ENCODE measurements around the gene NAIF1.

DNA sequence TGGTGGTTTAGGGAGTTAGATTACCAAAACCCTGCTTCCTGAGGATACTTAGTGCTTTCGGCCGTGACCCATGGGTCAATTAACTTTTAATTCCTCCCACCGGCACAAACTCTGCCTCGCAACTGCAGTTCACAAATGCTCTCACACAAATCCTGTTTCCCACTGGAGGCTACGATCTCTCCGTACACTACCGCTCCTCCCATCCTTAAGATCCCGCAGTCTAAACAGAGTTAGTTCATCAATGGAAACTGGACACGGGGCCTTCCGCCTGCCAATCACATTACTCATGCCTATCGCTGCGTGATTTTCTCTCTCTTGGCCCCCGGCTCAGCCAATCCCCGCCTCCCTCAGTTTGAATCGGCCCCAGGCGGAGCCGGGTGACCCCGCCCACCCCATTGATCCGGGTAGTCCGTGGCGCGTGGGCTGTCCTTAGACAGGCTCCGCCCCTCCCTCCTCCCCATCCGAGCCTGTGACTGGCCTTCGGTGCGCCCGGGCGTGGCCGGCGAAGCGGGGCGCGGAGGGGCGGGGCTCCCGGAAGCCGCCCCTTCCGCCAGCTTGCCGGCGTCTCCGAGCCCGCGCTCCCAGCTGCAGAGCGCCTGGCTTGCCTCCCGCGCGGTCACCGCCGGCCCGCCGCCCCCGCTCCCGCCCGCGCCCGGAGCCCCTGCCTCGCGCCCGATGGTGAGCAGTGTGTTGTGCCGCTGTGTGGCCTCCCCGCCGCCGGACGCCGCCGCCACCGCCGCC is 695 bp upstream of the NAIF1 start, which contains the start of gene SLC25A25:
- no peak for TF ChIP-seq RBBP5 (conservative IDR thresholded peaks at IDR 0.05)
- TF ChIP-seq, protein P1, sequence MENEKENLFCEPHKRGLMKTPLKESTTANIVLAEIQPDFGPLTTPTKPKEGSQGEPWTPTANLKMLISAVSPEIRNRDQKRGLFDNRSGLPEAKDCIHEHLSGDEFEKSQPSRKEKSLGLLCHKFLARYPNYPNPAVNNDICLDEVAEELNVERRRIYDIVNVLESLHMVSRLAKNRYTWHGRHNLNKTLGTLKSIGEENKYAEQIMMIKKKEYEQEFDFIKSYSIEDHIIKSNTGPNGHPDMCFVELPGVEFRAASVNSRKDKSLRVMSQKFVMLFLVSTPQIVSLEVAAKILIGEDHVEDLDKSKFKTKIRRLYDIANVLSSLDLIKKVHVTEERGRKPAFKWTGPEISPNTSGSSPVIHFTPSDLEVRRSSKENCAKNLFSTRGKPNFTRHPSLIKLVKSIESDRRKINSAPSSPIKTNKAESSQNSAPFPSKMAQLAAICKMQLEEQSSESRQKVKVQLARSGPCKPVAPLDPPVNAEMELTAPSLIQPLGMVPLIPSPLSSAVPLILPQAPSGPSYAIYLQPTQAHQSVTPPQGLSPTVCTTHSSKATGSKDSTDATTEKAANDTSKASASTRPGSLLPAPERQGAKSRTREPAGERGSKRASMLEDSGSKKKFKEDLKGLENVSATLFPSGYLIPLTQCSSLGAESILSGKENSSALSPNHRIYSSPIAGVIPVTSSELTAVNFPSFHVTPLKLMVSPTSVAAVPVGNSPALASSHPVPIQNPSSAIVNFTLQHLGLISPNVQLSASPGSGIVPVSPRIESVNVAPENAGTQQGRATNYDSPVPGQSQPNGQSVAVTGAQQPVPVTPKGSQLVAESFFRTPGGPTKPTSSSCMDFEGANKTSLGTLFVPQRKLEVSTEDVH (IDR thresholded peaks at IDR 0.05; ENCODE audit: low read depth, partially characterized antibody): no peak
- TF ChIP-seq EP300 (IDR thresholded peaks at IDR 0.05; ENCODE audit: borderline replicate concordance in 1 of 2, control insufficient read depth in 1 of 2, low read depth in 2 of 2, low read length in 2 of 2): no peak
- TF ChIP-seq EZH2 (IDR thresholded peaks at IDR 0.05; ENCODE audit: borderline replicate concordance, control insufficient read depth, low read depth, low read length): no peak
- no peak for TF ChIP-seq SIX5 (IDR thresholded peaks at IDR 0.05; ENCODE audit: low read depth, low read length, severe bottlenecking)
- TF ChIP-seq FOXK2 (IDR thresholded peaks at IDR 0.05): no peak
- TF ChIP-seq SP1 (IDR thresholded peaks at IDR 0.05; ENCODE audit: low read depth, low read length): peak; percentile 85
- no peak; the same call in 1 of the 2 replicates for TF ChIP-seq CHD2 (IDR thresholded peaks at IDR 0.05; ENCODE audit: borderline replicate concordance, low read depth, low read length)
- no peak for TF ChIP-seq YY1 (IDR thresholded peaks at IDR 0.05; ENCODE audit: low read depth, low read length)
- peak; percentile 86 for TF ChIP-seq POLR2A (IDR thresholded peaks at IDR 0.05; ENCODE audit: low read depth, low read length)
- TF ChIP-seq CBX3 (IDR thresholded peaks at IDR 0.05; ENCODE audit: borderline replicate concordance, low read depth): no peak
- TF ChIP-seq TAF1 (IDR thresholded peaks at IDR 0.05; ENCODE audit: borderline replicate concordance, low read depth, low read length): peak; percentile 79; the same call in 1 of the 2 replicates
